Glutamatergic neuron (in vitro differentiated cells): ENCODE results near the gene LHFPL3. TPM values are rescaled to one million over a fixed set of nuclear protein-coding genes. Genes with fewer than 3 reads are reported as not detected.

Experiments used
- DNase-seq: peaks from one replicate; pipeline ENCODE4 v3.0.0; 2022
- H3K27ac Mint-ChIP-seq: one replicate; pipeline ENCODE4 v1.8.0; 2020; ENCODE audit warnings: mild to moderate bottlenecking, mixed read lengths, inconsistent platforms; ENCODE audit not compliant: unreplicated experiment
- H3K27me3 Mint-ChIP-seq: one replicate; pipeline ENCODE4 v1.8.0; 2020; ENCODE audit warnings: mild to moderate bottlenecking, moderate library complexity, mixed read lengths, inconsistent platforms; ENCODE audit not compliant: unreplicated experiment
- H3K36me3 Mint-ChIP-seq: one replicate; pipeline ENCODE4 v1.8.0; 2020; ENCODE audit warnings: mild to moderate bottlenecking, mixed read lengths, inconsistent platforms; ENCODE audit not compliant: unreplicated experiment
- H3K4me1 Mint-ChIP-seq: one replicate; pipeline ENCODE4 v1.8.0; 2020; ENCODE audit warnings: mild to moderate bottlenecking, low read depth, mixed read lengths, inconsistent platforms; ENCODE audit not compliant: unreplicated experiment
- H3K4me3 Mint-ChIP-seq: one replicate; pipeline ENCODE4 v1.8.0; 2020; ENCODE audit warnings: mild to moderate bottlenecking, mixed read lengths, inconsistent platforms; ENCODE audit not compliant: unreplicated experiment
- H3K9me3 Mint-ChIP-seq: one replicate; pipeline ENCODE4 v1.8.0; 2020; ENCODE audit warnings: mild to moderate bottlenecking, moderate library complexity, mixed read lengths, inconsistent platforms; ENCODE audit not compliant: unreplicated experiment
- total RNA-seq: library from RNA; stranded (reverse); fragmentation: NEBNext Ultra II Directional; extraction: Animal tissue kit (Norgen Biotek cat#: 25700); gene quantifications from one replicate; pipeline ENCODE4 v1.2.1, GENCODE V29; 2021; ENCODE audit not compliant: unreplicated experiment
- TF ChIP-seq, protein P1 (sequence below): fragments of 200-600 bp; sonication (generic); IDR thresholded peaks from one replicate; pipeline ENCODE4 v1.5.0; 2021; ENCODE audit not compliant: partially characterized antibody, unreplicated experiment

Gene LHFPL3
- total RNA-seq, 1 donor from 2014 or later, result not detected

- H3K27ac Mint-ChIP-seq, result no peak overlapping the region
- TF ChIP-seq, protein P1, sequence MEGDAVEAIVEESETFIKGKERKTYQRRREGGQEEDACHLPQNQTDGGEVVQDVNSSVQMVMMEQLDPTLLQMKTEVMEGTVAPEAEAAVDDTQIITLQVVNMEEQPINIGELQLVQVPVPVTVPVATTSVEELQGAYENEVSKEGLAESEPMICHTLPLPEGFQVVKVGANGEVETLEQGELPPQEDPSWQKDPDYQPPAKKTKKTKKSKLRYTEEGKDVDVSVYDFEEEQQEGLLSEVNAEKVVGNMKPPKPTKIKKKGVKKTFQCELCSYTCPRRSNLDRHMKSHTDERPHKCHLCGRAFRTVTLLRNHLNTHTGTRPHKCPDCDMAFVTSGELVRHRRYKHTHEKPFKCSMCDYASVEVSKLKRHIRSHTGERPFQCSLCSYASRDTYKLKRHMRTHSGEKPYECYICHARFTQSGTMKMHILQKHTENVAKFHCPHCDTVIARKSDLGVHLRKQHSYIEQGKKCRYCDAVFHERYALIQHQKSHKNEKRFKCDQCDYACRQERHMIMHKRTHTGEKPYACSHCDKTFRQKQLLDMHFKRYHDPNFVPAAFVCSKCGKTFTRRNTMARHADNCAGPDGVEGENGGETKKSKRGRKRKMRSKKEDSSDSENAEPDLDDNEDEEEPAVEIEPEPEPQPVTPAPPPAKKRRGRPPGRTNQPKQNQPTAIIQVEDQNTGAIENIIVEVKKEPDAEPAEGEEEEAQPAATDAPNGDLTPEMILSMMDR, result no peak
- H3K36me3 Mint-ChIP-seq, result no peaks in the 10 kb centered on the region
- H3K9me3 Mint-ChIP-seq, result no peaks in the 10 kb centered on the region
- DNase-seq, result no peak
- H3K4me3 Mint-ChIP-seq, result no peak overlapping the region
- no peaks in the 10 kb centered on the region for H3K27me3 Mint-ChIP-seq
- no peaks in the 10 kb centered on the region for H3K4me1 Mint-ChIP-seq
These were observed 492.6 kb downstream of the LHFPL3 start for GRCh38 chr7:104820836-104821535.

DNA sequence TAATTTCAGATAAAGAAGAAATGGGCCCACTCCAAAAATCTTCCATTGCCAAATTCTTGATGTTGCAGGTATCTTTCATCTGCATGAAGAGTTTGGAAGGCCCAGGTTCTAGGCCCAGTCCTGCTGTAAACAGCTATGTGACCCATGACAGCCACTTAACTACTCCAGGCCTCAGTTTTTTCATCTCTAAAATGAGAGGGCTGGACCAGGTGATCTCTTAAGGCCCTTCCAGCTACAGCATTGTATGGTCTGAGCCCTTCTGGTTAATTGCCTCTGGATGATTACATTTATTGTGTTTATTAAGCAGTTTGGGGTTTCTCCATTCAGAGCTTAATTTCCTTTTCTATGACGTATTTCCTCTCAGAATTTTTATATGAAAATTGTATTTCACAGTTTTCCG is 494.8 kb downstream of the LHFPL3 start:
- H3K27ac Mint-ChIP-seq, result no peak overlapping the region

DNA sequence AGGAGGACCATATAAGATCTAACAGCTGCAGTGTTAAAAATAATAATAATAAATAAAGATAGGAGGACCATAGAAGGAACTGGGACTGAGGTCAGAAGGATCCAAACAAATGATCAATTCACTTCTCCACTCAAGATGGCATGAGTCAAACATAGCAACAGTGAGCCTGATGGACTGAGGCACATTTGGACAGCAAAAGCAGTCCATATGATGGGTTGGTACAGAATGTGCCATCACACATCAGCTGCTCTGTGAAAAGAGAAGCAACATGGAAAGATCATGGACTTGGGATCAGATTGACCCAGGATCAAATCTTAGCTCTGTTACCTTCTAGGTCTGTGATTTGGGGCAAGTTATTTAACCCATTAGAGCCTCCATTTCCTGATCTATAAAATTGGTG is 496.7 kb downstream of the LHFPL3 start:
- Mint-ChIP-seq H3K36me3 (no peaks in the 10 kb centered on the region), H3K27ac (no peak overlapping the region), H3K4me1 (no peaks in the 10 kb centered on the region), H3K27me3 (no peaks in the 10 kb centered on the region), H3K9me3 (no peaks in the 10 kb centered on the region), H3K4me3 (no peak overlapping the region)
- TF ChIP-seq, protein P1, result no peak
- DNase-seq, result no peak

More for the DNA sequence above, 494.8 kb downstream of the LHFPL3 start:
- H3K9me3 Mint-ChIP-seq, result no peaks in the 10 kb centered on the region
- no peaks in the 10 kb centered on the region for H3K4me1 Mint-ChIP-seq
- H3K36me3 Mint-ChIP-seq, result no peaks in the 10 kb centered on the region
- no peaks in the 10 kb centered on the region for H3K27me3 Mint-ChIP-seq
- H3K4me3 Mint-ChIP-seq, result no peak overlapping the region
- no peak for DNase-seq
- TF ChIP-seq, protein P1, result no peak

DNA sequence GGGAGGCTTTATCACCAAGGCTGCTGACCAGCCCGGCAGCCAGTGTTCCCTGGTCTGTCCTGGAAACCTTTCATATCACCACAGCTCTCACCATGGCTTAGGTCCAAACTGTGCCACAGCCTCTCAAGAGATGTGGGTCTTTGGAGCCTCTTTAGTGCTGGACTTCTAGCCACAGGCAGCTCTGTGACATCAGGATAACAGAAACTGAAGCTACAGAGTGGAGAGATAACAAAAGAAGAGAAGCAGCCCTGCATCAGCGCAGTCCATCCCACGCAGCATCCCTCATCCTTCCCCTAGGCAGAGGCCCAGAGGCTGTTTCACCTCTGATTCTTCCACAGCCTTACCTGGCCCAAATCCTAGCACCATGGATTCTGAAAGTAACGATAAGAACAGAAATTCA is 497.7 kb downstream of the LHFPL3 start:
- Mint-ChIP-seq H3K4me3 (no peak overlapping the region), H3K36me3 (no peaks in the 10 kb centered on the region), H3K27ac (no peak overlapping the region), H3K4me1 (no peaks in the 10 kb centered on the region), H3K27me3 (no peaks in the 10 kb centered on the region), H3K9me3 (no peaks in the 10 kb centered on the region)
- TF ChIP-seq, protein P1, result no peak
- DNase-seq, result no peak

- peaks cover 6% of the 10 kb centered on the region for H3K9me3 Mint-ChIP-seq
- no peak for DNase-seq
These were observed 508.6 kb downstream of the LHFPL3 start for GRCh38 chr7:104836976-104837375.

More at GRCh38 chr7:104836976-104837375, 508.6 kb downstream of the LHFPL3 start:
- Mint-ChIP-seq H3K4me3 (no peak overlapping the region), H3K27ac (no peak overlapping the region), H3K27me3 (peaks cover 2% of the 10 kb centered on the region), H3K36me3 (peaks cover 5% of the 10 kb centered on the region), H3K4me1 (no peaks in the 10 kb centered on the region)
- TF ChIP-seq, protein P1, result no peak
